ENCODE data around the gene BLVRA.

GRCh38 chr7:43838201-43838658, 79.8 kb downstream of the BLVRA start:
- no peak for TF ChIP-seq CTCF (IDR thresholded peaks at IDR 0.05)
- TF ChIP-seq POLR2A (IDR thresholded peaks at IDR 0.05): no peak

All from lower leg skin (tissue), 3 donors.